Suprapubic skin (tissue), 4 donors: ENCODE measurements around the gene SLC35E4.
"Not testable (repeated sequence)": the region's sequence is repeated elsewhere in the genome, so short reads cannot be mapped to it uniquely, and the experiment has no call there.

Source experiments
- EP300 ChIP-seq: sonication (generic); formaldehyde crosslinking; IDR thresholded peaks from one replicate; pipeline ENCODE4 v1.6.1; 2017; ENCODE audit warnings: antibody characterized with exemption
- POLR2A ChIP-seq, 2 donors: fragments of 450-650 bp; IDR thresholded peaks; one replicate each; pipeline ENCODE4 v1.6.1; 2017; ENCODE audit warnings: antibody characterized with exemption in 2 of 2, mild to moderate bottlenecking in 2 of 2, moderate library complexity in 2 of 2
- POLR2AphosphoS5 ChIP-seq, 3 donors: sonication (generic); formaldehyde crosslinking; IDR thresholded peaks; one replicate each; pipeline ENCODE4 v1.6.1; 2017; ENCODE audit warnings: antibody characterized with exemption in 3 of 3
- TF ChIP-seq, protein P1 (sequence below), 2 donors: fragments of 200-600 bp in 1 of 2; fragments of 450-650 bp in 1 of 2; sonication (generic) in 1 of 2; IDR thresholded peaks; one replicate each; pipeline ENCODE4 v1.5.1; 2016 to 2019; ENCODE audit warnings: antibody characterized with exemption in 2 of 2, mild to moderate bottlenecking in 1 of 2, moderate library complexity in 1 of 2

DNA sequence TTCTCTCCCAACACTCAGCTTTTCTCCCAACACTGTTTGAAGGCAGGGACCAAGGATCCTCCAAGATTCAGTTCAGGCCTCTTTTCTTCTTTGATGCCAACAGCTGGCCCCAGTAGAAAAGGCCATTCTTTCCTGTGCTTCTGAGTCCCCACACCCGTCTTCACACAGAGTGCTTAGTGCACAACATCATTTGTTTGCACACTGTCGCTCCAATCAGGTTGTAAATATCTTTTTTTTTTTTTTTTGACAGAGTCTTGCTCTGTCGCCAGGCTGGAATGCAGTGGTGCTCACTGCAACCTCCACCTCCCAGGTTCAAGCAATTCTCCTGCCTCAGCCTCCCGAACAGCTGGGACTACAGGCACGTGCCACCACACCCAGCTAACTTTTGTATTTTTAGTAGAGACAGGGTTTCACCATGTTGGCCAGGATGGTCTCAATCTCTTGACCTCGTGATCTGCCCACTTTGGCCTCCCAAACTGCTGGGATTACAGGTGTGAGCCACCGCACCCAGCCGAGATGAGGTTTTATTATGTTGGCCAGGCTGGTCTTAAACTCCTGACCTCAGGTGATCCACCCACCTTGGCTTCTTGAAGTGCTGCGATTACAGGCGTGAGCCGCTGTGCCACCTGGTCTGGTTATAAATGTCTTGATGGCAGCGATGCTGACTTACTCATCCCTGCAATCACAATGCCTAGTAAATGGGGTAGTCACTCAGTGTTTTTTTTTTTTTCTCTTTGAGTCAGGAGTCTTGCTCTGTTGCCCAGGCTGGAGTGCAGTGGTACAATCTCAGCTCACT, 44.5 kb downstream of the SLC35E4 start:
- not testable (repeated sequence) for TF ChIP-seq POLR2AphosphoS5 (IDR thresholded peaks at IDR 0.05); POLR2A (IDR thresholded peaks at IDR 0.05); EP300
- TF ChIP-seq, protein P1, sequence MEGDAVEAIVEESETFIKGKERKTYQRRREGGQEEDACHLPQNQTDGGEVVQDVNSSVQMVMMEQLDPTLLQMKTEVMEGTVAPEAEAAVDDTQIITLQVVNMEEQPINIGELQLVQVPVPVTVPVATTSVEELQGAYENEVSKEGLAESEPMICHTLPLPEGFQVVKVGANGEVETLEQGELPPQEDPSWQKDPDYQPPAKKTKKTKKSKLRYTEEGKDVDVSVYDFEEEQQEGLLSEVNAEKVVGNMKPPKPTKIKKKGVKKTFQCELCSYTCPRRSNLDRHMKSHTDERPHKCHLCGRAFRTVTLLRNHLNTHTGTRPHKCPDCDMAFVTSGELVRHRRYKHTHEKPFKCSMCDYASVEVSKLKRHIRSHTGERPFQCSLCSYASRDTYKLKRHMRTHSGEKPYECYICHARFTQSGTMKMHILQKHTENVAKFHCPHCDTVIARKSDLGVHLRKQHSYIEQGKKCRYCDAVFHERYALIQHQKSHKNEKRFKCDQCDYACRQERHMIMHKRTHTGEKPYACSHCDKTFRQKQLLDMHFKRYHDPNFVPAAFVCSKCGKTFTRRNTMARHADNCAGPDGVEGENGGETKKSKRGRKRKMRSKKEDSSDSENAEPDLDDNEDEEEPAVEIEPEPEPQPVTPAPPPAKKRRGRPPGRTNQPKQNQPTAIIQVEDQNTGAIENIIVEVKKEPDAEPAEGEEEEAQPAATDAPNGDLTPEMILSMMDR (IDR thresholded peaks at IDR 0.05): not testable (repeated sequence)
